ENCODE measurements around the gene C1QTNF6.

- no peak for TF ChIP-seq PRDM6 (tag by site-specific recombination; IDR thresholded peaks at IDR 0.05)
- no peak for TF ChIP-seq CTCF (tag by site-specific recombination; IDR thresholded peaks at IDR 0.05)
- no peak for TF ChIP-seq ZFHX2 (tag by site-specific recombination; conservative IDR thresholded peaks at IDR 0.05)
- TF ChIP-seq, protein P1, sequence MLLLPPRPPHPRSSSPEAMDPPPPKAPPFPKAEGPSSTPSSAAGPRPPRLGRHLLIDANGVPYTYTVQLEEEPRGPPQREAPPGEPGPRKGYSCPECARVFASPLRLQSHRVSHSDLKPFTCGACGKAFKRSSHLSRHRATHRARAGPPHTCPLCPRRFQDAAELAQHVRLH (tag by site-specific recombination; IDR thresholded peaks at IDR 0.05) = no peak
- TF ChIP-seq BCL11B (tag by site-specific recombination; IDR thresholded peaks at IDR 0.05; ENCODE audit: low read depth) = no peak
- no peak for TF ChIP-seq ZXDB (tag by site-specific recombination; IDR thresholded peaks at IDR 0.05)
- TF ChIP-seq ZNF121 (tag by site-specific recombination; IDR thresholded peaks at IDR 0.05) = no peak
Observed at GRCh38 chr22:37221424-37222333, 33.6 kb upstream of the C1QTNF6 start.
